Tibial artery (tissue), 4 donors: ENCODE data around the gene ENDOV.
A peak's percentile ranks its signal among the peaks of the same experiment; 100 is the strongest.

ENCODE experiments used
- DNase-seq, 2 donors: peaks; one replicate each; pipeline ENCODE4 v3.0.0-alpha.2; 2019
- H3K27ac ChIP-seq, 2 donors: fragments of 200-600 bp; sonication (generic) in 1 of 2; 1 replicate in 1 of 2; 2 replicates in 1 of 2; pipeline ENCODE4 v1.5.1; 2018 to 2019; ENCODE audit warnings: mild to moderate bottlenecking in 1 of 2
- H3K27me3 ChIP-seq, 2 donors: fragments of 200-600 bp; sonication (generic) in 1 of 2; one replicate each; pipeline versions ENCODE4 v1.5.1 to v1.6.0; 2016 to 2019
- H3K36me3 ChIP-seq, 3 donors: fragments of 200-600 bp; sonication (generic) in 2 of 3; one replicate each; pipeline ENCODE4 v1.5.1; 2016 to 2019; ENCODE audit warnings: mild to moderate bottlenecking in 2 of 3
- H3K4me1 ChIP-seq, 4 donors: fragments of 200-600 bp; sonication (generic) in 2 of 4; 1 replicate in 3 of 4; 2 replicates in 1 of 4; pipeline ENCODE4 v1.5.1; 2016 to 2019
- H3K4me3 ChIP-seq, 2 donors: fragments of 200-600 bp; sonication (generic) in 1 of 2; 1 replicate in 1 of 2; 2 replicates in 1 of 2; pipeline ENCODE4 v1.5.1; 2018 to 2019; ENCODE audit warnings: mild to moderate bottlenecking in 2 of 2
- H3K9me3 ChIP-seq, 3 donors: fragments of 200-600 bp; sonication (generic) in 1 of 3; one replicate each; pipeline ENCODE4 v1.5.1; 2016 to 2019
- intact Hi-C: fragments of 100-400 bp; cut with DNase I; formaldehyde crosslinking; loops from one replicate; pipeline ENCODE4 v1.15.0; 2023; ENCODE audit warnings: low total_unique reads
- TF ChIP-seq, protein P1 (sequence below), 2 experiments: fragments of 200-600 bp in 1 of 2; fragments of 450-650 bp in 1 of 2; IDR thresholded peaks; one replicate each; pipeline ENCODE4 v1.5.1; 2017 to 2019; ENCODE audit warnings: antibody characterized with exemption in 2 of 2, mild to moderate bottlenecking in 1 of 2, moderate library complexity in 1 of 2

ENDOV gene

DNA sequence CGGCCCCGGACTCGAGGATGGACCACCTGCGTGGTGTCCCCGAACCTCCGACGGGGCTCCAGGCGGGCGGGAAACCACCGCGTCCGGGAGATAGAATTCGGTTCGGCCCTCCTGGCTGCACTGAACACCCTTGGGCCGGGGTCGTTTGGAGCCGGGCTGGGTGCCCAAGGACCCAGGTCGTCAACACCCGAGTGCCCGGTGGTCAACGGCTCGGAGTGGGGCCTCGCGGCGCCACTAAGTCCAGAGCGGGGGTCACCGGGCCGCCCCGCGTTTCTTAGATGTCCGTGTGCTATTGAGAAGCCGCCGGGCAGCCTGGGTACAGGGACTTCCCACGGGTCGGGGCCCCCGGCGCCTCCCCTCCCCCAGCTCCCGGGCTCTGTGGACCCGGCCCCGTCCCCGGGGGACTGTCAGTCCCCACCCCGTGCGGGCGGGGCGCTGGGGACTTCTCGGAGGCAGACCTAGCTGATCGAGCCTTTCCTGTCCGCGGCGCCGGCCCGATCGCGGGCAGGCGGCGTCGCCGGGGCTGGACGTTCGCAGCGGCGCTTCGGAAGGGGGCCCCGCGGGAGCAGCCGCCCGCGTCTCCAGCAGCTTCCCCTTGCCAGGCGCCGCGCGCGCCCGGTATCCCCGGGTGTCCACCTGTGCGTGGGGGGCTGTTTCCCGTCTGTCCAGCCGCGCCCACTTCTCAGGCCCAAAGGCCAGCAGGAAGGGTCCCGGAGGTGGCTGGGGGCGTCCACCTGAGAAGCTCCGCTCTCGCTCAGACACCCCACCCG, 62.1 kb downstream of the ENDOV start:
- TF ChIP-seq, protein P1, sequence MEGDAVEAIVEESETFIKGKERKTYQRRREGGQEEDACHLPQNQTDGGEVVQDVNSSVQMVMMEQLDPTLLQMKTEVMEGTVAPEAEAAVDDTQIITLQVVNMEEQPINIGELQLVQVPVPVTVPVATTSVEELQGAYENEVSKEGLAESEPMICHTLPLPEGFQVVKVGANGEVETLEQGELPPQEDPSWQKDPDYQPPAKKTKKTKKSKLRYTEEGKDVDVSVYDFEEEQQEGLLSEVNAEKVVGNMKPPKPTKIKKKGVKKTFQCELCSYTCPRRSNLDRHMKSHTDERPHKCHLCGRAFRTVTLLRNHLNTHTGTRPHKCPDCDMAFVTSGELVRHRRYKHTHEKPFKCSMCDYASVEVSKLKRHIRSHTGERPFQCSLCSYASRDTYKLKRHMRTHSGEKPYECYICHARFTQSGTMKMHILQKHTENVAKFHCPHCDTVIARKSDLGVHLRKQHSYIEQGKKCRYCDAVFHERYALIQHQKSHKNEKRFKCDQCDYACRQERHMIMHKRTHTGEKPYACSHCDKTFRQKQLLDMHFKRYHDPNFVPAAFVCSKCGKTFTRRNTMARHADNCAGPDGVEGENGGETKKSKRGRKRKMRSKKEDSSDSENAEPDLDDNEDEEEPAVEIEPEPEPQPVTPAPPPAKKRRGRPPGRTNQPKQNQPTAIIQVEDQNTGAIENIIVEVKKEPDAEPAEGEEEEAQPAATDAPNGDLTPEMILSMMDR (IDR thresholded peaks at IDR 0.05): no peak
- H3K9me3 ChIP-seq: no peaks in the 10 kb centered on the region
- intact Hi-C loops: no loop called here
- H3K27me3 ChIP-seq: peaks cover 32 to 97% of the 10 kb centered on the region in 2 donors
- H3K4me1 ChIP-seq: peaks cover 4 to 55% (median 47%) of the 10 kb centered on the region in 4 donors
- no peak for DNase-seq
- H3K27ac ChIP-seq: no peak overlapping the region
- H3K4me3 ChIP-seq: peak overlapping the region; percentile 15 to 36
- H3K36me3 ChIP-seq: no peaks in the 10 kb centered on the region

DNA sequence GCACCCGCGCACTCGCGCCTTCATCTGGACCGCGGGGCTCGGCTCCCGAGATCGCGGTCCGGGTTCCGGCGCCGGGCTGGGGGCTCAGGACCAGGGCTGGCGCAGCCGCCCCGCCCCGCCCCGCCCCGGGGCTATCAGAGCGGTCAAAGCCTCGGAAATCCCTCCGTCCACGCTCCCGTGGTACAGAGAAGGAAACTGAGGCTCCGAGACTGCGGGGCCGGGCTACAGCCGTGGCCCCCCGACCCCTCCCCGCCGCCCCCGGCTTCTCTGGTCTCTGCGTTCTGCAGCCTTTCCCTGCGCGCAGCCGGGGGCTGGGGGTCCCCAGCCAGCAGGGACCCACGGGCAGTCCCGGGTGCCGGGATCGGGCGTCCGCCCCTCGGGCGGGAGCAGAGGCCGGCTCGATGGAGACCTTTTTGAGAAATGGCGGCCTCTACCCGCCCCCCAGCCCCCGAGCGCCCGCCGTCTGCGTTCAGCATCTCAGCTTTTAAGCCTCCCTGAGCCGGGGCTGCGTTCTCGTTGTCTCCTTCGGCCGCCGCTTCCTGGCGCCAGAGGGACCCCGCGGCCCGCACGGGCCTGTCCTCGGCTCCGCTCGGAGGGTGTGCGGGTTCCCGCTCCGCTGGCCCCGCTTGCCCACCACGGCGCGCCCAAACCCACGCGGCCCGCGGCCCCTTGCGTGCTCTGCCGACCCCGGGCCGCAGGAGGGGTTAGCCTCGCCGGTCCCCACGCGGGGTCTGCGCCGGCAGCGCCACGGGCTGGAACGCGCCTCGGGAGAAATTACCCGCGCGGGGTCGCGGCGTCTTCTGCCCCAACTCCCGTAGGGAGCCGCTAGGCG, 62.9 kb downstream of the ENDOV start:
- DNase-seq: no peak
- H3K4me3 ChIP-seq: no peak overlapping the region
- intact Hi-C loops: no loop called here

DNA sequence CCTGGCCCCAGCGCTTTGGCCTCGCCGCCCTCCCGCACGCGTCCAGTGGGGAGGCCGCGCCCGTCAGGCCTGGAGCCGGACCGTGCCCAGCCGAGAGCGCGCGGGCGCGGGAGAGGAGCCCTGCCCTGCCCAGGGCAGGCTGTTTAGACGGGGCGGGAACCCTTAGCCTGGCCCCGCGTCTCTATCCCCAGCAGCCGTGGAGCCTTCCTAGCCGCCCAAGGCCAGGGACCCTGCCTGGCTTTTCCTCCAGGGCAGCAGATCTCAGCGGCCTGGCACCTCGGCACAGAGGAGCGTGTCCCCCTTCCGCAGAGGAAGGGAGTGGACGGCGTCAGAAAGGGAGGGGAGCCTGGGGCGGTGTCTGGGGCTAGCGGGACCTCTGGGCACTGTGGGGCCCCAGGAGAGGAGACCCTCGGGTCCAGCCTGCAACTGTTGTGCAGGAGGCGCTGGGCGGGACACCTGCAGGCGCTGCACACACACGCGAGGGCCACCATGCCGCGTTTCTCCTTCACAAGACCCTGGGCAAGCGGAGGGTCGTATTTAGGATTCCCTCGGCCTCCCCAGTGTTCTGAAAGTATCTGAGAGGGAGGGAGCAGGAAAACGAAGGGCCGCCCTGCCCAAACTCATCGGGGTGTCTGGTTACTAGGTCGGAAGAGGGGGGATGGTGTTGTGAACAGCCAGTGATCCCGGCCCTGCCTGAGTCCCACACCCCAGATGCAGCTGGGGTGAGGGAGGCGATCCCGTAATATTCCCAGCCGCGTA, 63.7 kb downstream of the ENDOV start:
- intact Hi-C loops: no loop called here
- Histone ChIP-seq H3K4me3 (no peak overlapping the region), H3K4me1 (peaks cover 4 to 55% (median 47%) of the 10 kb centered on the region in 4 donors), H3K27me3 (peaks cover 34 to 97% of the 10 kb centered on the region in 2 donors), H3K27ac (no peak overlapping the region), H3K9me3 (no peaks in the 10 kb centered on the region), H3K36me3 (no peaks in the 10 kb centered on the region)
- TF ChIP-seq, protein P1 (IDR thresholded peaks at IDR 0.05): no peak
- DNase-seq: no peak

More for the DNA sequence above, 62.9 kb downstream of the ENDOV start:
- Histone ChIP-seq H3K4me1 (peaks cover 4 to 55% (median 47%) of the 10 kb centered on the region in 4 donors), H3K27ac (no peak overlapping the region), H3K27me3 (peaks cover 34 to 97% of the 10 kb centered on the region in 2 donors), H3K9me3 (no peaks in the 10 kb centered on the region), H3K36me3 (no peaks in the 10 kb centered on the region)
- TF ChIP-seq, protein P1 (IDR thresholded peaks at IDR 0.05): peak; percentile 12 to 17

DNA sequence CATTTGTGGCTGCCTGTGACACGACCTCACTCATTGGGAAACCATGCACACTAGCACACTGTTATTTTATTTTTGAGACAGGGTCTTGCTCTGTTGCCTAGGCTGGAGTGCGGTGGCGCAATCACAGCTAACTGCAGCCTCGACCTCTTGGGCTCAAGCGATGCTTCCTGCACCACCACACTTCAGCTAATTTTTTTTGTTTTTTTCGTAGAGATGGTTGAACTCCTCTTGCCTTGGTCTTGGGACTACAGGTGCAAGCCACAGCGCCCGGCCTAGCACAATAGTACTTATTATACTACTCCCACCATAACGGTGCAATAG, 64.2 kb downstream of the ENDOV start:
- DNase-seq: no peak
- Histone ChIP-seq H3K4me3 (no peak overlapping the region), H3K36me3 (no peaks in the 10 kb centered on the region), H3K27ac (no peak overlapping the region), H3K27me3 (peaks cover 34 to 97% of the 10 kb centered on the region in 2 donors), H3K9me3 (no peaks in the 10 kb centered on the region), H3K4me1 (peaks cover 4 to 50% (median 43%) of the 10 kb centered on the region in 4 donors)
- TF ChIP-seq, protein P1 (IDR thresholded peaks at IDR 0.05): no peak
- intact Hi-C loops: no loop called here

DNA sequence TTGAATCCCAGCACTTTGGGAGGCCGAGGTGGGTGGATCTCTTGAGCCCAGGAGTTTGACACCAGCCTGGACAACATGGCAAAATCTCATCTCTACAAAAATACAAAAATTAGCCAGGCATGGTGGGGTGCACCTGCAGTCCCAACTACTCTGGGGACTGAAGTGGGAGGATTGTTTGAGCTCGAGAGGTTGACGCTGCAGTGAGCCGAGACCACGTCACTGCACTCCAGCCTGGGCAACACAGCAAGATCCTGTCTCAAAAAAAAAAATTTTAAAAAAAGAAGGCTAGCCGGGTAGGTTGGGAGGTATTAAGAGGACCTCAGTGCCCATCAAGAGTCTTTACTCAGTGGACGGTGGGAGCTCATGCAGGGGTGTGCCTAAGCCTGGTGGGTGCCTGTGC, 65.3 kb downstream of the ENDOV start:
- Histone ChIP-seq H3K4me3 (no peak overlapping the region), H3K4me1 (peaks cover 4 to 40% (median 35%) of the 10 kb centered on the region in 4 donors), H3K36me3 (no peaks in the 10 kb centered on the region), H3K9me3 (no peaks in the 10 kb centered on the region), H3K27ac (no peak overlapping the region), H3K27me3 (peaks cover 34 to 99% of the 10 kb centered on the region in 2 donors)
- no peak for DNase-seq
- TF ChIP-seq, protein P1 (IDR thresholded peaks at IDR 0.05): no peak
- intact Hi-C loops: no loop called here
